ENCODE data around the gene MSANTD3. TPM values are rescaled to one million over a fixed set of nuclear protein-coding genes. Genes with fewer than 3 reads are reported as not detected.

MSANTD3 gene
- total and polyA plus RNA-seq, 2 of the 13 experiments (the other 11 are each of a cell fraction or from before 2014, with no cell fraction given), result 10.1 to 19.2 TPM

- TF ChIP-seq BHLHE40 (IDR thresholded peaks at IDR 0.05; ENCODE audit: low read length) (no peak), HOXA5 (CRISPR knock-in tag; IDR thresholded peaks at IDR 0.05) (no peak), SP140L (CRISPR knock-in tag; IDR thresholded peaks at IDR 0.05; ENCODE audit: borderline replicate concordance) (no peak), SYNCRIP (IDR thresholded peaks at IDR 0.05; ENCODE audit: insufficient read depth, low read depth, low read length) (no peak), SOX5 (CRISPR knock-in tag; IDR thresholded peaks at IDR 0.05; ENCODE audit: borderline replicate concordance) (peak; percentile 40; the same call in 1 of the 2 replicates), MATR3 (CRISPR knock-in tag; IDR thresholded peaks at IDR 0.05) (no peak), ZNF577 (CRISPR knock-in tag; IDR thresholded peaks at IDR 0.05; ENCODE audit: borderline replicate concordance, low read depth) (no peak), AGO1 (IDR thresholded peaks at IDR 0.05; ENCODE audit: low read depth, low read length, poor library complexity, severe bottlenecking) (no peak), MYPOP (CRISPR knock-in tag; IDR thresholded peaks at IDR 0.05) (peak; percentile 57; the same call in 1 of the 2 replicates), FOXO1 (CRISPR knock-in tag; IDR thresholded peaks at IDR 0.05) (peak; percentile 77; the same call in 1 of the 2 replicates), SSRP1 (CRISPR knock-in tag; IDR thresholded peaks at IDR 0.05) (peak; percentile 71; the same call in 1 of the 2 replicates), HBP1 (CRISPR knock-in tag; IDR thresholded peaks at IDR 0.05; ENCODE audit: low read depth) (0 out of 2 replicates have a peak, but pooled peaks have one; percentile 35)
- TF ChIP-seq, protein P1, sequence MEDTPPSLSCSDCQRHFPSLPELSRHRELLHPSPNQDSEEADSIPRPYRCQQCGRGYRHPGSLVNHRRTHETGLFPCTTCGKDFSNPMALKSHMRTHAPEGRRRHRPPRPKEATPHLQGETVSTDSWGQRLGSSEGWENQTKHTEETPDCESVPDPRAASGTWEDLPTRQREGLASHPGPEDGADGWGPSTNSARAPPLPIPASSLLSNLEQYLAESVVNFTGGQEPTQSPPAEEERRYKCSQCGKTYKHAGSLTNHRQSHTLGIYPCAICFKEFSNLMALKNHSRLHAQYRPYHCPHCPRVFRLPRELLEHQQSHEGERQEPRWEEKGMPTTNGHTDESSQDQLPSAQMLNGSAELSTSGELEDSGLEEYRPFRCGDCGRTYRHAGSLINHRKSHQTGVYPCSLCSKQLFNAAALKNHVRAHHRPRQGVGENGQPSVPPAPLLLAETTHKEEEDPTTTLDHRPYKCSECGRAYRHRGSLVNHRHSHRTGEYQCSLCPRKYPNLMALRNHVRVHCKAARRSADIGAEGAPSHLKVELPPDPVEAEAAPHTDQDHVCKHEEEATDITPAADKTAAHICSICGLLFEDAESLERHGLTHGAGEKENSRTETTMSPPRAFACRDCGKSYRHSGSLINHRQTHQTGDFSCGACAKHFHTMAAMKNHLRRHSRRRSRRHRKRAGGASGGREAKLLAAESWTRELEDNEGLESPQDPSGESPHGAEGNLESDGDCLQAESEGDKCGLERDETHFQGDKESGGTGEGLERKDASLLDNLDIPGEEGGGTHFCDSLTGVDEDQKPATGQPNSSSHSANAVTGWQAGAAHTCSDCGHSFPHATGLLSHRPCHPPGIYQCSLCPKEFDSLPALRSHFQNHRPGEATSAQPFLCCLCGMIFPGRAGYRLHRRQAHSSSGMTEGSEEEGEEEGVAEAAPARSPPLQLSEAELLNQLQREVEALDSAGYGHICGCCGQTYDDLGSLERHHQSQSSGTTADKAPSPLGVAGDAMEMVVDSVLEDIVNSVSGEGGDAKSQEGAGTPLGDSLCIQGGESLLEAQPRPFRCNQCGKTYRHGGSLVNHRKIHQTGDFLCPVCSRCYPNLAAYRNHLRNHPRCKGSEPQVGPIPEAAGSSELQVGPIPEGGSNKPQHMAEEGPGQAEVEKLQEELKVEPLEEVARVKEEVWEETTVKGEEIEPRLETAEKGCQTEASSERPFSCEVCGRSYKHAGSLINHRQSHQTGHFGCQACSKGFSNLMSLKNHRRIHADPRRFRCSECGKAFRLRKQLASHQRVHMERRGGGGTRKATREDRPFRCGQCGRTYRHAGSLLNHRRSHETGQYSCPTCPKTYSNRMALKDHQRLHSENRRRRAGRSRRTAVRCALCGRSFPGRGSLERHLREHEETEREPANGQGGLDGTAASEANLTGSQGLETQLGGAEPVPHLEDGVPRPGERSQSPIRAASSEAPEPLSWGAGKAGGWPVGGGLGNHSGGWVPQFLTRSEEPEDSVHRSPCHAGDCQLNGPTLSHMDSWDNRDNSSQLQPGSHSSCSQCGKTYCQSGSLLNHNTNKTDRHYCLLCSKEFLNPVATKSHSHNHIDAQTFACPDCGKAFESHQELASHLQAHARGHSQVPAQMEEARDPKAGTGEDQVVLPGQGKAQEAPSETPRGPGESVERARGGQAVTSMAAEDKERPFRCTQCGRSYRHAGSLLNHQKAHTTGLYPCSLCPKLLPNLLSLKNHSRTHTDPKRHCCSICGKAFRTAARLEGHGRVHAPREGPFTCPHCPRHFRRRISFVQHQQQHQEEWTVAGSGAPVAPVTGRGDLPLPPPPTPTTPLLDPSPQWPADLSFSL (CRISPR knock-in tag; IDR thresholded peaks at IDR 0.05), result no peak
- TF ChIP-seq, protein P2, sequence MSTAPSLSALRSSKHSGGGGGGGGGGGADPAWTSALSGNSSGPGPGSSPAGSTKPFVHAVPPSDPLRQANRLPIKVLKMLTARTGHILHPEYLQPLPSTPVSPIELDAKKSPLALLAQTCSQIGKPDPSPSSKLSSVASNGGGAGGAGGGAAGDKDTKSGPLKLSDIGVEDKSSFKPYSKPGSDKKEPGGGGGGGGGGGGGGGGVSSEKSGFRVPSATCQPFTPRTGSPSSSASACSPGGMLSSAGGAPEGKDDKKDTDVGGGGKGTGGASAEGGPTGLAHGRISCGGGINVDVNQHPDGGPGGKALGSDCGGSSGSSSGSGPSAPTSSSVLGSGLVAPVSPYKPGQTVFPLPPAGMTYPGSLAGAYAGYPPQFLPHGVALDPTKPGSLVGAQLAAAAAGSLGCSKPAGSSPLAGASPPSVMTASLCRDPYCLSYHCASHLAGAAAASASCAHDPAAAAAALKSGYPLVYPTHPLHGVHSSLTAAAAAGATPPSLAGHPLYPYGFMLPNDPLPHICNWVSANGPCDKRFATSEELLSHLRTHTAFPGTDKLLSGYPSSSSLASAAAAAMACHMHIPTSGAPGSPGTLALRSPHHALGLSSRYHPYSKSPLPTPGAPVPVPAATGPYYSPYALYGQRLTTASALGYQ (CRISPR knock-in tag; IDR thresholded peaks at IDR 0.05), result peak; percentile 18; the same call in 1 of the 2 replicates
- TF ChIP-seq, protein P3, sequence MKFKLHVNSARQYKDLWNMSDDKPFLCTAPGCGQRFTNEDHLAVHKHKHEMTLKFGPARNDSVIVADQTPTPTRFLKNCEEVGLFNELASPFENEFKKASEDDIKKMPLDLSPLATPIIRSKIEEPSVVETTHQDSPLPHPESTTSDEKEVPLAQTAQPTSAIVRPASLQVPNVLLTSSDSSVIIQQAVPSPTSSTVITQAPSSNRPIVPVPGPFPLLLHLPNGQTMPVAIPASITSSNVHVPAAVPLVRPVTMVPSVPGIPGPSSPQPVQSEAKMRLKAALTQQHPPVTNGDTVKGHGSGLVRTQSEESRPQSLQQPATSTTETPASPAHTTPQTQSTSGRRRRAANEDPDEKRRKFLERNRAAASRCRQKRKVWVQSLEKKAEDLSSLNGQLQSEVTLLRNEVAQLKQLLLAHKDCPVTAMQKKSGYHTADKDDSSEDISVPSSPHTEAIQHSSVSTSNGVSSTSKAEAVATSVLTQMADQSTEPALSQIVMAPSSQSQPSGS (CRISPR knock-in tag; IDR thresholded peaks at IDR 0.05), result no peak
Measured at GRCh38 chr9:100443781-100444768, 17.1 kb downstream of the MSANTD3 start (continued).
